SIG-M5 treated with dmso at 0.1 percent for 504 hours (cell line): ENCODE results near the gene CSAG3.

ENCODE experiments used
- DNase-seq: peaks from one replicate; lab custom pipeline; 2025; ENCODE audit not compliant: unreplicated experiment; lab: John Stamatoyannopoulos, UW

The CSAG3 gene

GRCh38 chrX:152806035-152806434 lies 47.0 kb downstream of the CSAG3 start:
- no peak for DNase-seq
